Parathyroid adenoma (tissue), 2 donors: ENCODE measurements around the gene UHRF1.

Experiments used
- H2AFZ ChIP-seq: fragments of 300-600 bp; sonication (generic); one replicate; pipeline ENCODE4 v1.7.0; 2017; ENCODE audit warnings: antibody characterized with exemption, mild to moderate bottlenecking
- H3K27ac ChIP-seq: fragments of 300-600 bp; sonication (generic); one replicate; pipeline ENCODE4 v1.7.0; 2017
- H3K27me3 ChIP-seq: fragments of 300-600 bp; sonication (generic); one replicate; pipeline ENCODE4 v1.7.0; 2017; ENCODE audit warnings: low read length; ENCODE audit not compliant: control insufficient read depth, insufficient read depth
- H3K36me3 ChIP-seq: fragments of 300-600 bp; sonication (generic); one replicate; pipeline ENCODE4 v1.7.0; 2017; ENCODE audit warnings: low read length; ENCODE audit not compliant: control insufficient read depth, insufficient read depth
- H3K4me1 ChIP-seq: fragments of 300-600 bp; sonication (generic); one replicate; pipeline ENCODE4 v1.7.0; 2017; ENCODE audit warnings: control low read depth
- H3K4me2 ChIP-seq: fragments of 300-600 bp; sonication (generic); one replicate; pipeline ENCODE4 v1.7.0; 2017; ENCODE audit warnings: low read length
- H3K4me3 ChIP-seq: fragments of 300-600 bp; sonication (generic); one replicate; pipeline ENCODE4 v1.7.0; 2017; ENCODE audit warnings: low read depth, low read length
- H3K79me2 ChIP-seq: fragments of 300-600 bp; sonication (generic); one replicate; pipeline ENCODE4 v1.7.0; 2017; ENCODE audit warnings: control low read depth
- H3K9ac ChIP-seq: fragments of 300-600 bp; sonication (generic); one replicate; pipeline ENCODE4 v1.7.0; 2017; ENCODE audit warnings: mild to moderate bottlenecking
- H3K9me3 ChIP-seq: fragments of 300-600 bp; sonication (generic); one replicate; pipeline ENCODE4 v1.7.0; 2017; ENCODE audit warnings: low read length; ENCODE audit not compliant: control insufficient read depth
- TF ChIP-seq, protein P1 (sequence below): fragments of 300-600 bp; sonication (generic); IDR thresholded peaks from one replicate; pipeline ENCODE4 v1.7.0; 2017; ENCODE audit warnings: antibody characterized with exemption, mild to moderate bottlenecking
- donor health status: primary hyperparathyroidism.

The UHRF1 gene

DNA sequence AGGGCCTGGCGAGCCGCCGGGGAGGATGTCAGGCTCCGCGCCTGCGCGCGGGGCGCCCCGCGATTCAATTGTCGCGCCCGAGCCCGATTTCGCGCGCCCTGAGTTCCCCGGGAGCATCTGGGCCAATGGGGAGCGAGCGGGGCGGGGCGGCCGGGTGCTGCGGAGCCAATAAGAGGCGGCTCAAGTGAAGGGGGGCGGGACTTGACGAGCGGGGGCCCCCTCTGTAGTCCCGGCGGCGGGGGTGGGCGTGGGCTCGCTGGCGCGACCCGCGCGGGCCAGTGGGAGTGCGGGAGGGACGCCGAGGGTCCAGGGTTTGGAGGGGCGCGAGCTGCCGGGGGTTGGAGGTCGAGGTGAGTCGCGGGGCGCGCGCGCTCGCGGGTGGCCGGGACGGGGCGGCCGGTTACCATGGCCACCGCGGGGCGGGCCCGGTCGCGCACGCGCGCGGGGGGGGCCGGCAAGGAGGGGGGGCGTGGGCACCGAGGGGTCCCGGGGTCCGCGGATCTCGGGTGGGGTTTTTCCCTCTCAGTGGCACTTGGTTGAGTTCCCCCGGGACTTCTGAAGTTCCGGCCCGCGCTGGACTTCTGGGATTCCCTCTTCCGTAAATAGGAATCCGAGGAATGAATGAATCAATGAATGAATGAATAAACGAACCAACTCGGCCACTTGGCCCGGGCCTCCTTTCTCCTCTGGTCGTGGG, 744 bp downstream of the UHRF1 start:
- no peaks in the 10 kb centered on the region for H3K9me3 ChIP-seq
- TF ChIP-seq, protein P1, sequence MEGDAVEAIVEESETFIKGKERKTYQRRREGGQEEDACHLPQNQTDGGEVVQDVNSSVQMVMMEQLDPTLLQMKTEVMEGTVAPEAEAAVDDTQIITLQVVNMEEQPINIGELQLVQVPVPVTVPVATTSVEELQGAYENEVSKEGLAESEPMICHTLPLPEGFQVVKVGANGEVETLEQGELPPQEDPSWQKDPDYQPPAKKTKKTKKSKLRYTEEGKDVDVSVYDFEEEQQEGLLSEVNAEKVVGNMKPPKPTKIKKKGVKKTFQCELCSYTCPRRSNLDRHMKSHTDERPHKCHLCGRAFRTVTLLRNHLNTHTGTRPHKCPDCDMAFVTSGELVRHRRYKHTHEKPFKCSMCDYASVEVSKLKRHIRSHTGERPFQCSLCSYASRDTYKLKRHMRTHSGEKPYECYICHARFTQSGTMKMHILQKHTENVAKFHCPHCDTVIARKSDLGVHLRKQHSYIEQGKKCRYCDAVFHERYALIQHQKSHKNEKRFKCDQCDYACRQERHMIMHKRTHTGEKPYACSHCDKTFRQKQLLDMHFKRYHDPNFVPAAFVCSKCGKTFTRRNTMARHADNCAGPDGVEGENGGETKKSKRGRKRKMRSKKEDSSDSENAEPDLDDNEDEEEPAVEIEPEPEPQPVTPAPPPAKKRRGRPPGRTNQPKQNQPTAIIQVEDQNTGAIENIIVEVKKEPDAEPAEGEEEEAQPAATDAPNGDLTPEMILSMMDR, result no peak
- H3K79me2 ChIP-seq, result no peaks in the 10 kb centered on the region
- no peaks in the 10 kb centered on the region for H3K27me3 ChIP-seq
- H2AFZ ChIP-seq, result peak overlapping the region; percentile 80
- H3K36me3 ChIP-seq, result no peaks in the 10 kb centered on the region
- H3K4me1 ChIP-seq, result no peaks in the 10 kb centered on the region
- H3K4me2 ChIP-seq, result peak overlapping the region; percentile 91
- H3K27ac ChIP-seq, result no peak overlapping the region
- no peak overlapping the region for H3K9ac ChIP-seq
- peak overlapping the region; percentile 66 for H3K4me3 ChIP-seq

DNA sequence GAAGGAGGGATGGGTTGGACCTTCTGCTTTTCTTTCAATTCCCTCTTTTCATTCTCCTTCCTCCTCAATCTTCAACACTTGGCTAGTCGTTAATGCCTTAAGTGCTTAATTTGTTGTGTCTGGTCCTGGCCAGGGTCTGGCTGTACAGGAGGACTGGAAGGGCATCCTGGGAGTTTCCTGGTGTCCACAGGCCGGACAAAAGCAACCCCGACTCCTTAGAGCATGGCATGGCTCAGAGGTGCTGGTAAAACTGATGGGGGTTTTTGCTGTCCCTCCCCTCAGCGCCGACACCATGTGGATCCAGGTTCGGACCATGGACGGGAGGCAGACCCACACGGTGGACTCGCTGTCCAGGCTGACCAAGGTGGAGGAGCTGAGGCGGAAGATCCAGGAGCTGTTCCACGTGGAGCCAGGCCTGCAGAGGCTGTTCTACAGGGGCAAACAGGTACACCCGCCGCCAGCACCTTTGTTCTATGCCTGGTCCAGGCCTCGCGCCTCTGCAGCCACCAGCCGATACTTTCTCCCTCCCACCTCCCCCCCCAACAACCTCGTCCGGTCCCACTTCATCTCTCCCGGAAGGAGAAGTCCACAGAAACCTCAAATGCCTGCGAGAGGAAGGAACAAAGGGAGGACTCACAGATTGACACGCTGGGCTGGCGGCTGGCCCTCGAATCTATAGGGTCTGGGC, 1.4 kb downstream of the UHRF1 start:
- Histone ChIP-seq H3K4me1 (no peaks in the 10 kb centered on the region), H3K27me3 (no peaks in the 10 kb centered on the region), H2AFZ (peak overlapping the region; percentile 13), H3K36me3 (no peaks in the 10 kb centered on the region), H3K27ac (no peak overlapping the region), H3K9me3 (no peaks in the 10 kb centered on the region), H3K4me2 (peak overlapping the region; percentile 91), H3K4me3 (no peak overlapping the region), H3K79me2 (no peaks in the 10 kb centered on the region), H3K9ac (no peak overlapping the region)
- TF ChIP-seq, protein P1, result no peak

- Histone ChIP-seq H3K79me2 (no peaks in the 10 kb centered on the region), H3K4me1 (no peaks in the 10 kb centered on the region), H3K9me3 (no peaks in the 10 kb centered on the region), H3K27ac (no peak overlapping the region), H3K4me2 (peak overlapping the region; percentile 45), H3K9ac (no peak overlapping the region), H3K36me3 (no peaks in the 10 kb centered on the region), H3K4me3 (no peak overlapping the region), H3K27me3 (no peaks in the 10 kb centered on the region), H2AFZ (peak overlapping the region; percentile 44)
- TF ChIP-seq, protein P1, result no peak
Measured at GRCh38 chr19:4911314-4911713, 2.0 kb downstream of the UHRF1 start.

DNA sequence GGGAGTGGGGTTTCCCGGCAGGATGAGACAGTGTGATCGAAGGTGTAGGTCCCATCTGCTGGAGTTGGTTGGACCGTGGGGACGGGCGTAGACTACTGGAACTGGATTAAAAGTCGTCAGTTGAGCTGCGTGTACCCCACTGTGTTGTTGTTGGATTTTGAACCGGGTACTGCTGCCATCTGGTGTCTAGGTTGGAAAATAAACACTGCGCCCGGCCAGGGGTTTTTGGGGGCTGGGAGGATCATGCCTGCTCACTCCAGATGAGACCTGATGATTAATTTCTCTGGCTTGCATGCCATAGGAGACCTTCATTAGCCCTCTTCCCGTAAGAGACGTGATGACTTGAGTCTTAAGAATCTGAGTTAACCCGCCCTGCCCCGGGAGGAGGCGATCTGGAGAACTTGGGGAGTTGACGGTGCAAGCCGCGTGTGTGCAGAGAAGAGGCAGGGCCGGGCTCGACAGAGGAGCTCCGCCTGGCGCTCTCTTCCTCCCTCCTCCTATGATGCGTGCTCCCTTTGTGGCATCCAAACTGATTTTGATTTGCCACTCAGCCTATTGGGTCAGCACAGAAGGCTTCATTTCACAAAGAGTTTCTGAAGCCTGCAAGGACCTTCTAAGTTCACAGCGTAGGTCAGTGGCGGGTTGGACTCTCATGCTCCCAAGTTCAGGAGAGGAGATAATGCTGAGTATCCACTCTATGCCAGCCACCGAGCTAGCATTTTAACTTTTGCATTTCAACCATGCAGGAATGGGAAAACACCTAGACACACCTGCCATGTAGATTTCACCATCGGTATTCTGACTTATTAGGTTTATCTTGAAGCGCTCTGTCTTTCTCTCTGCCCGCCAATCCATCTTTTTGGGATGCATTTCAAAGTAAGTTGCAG, 2.7 kb downstream of the UHRF1 start:
- Histone ChIP-seq H3K4me3 (no peak overlapping the region), H3K27me3 (no peaks in the 10 kb centered on the region), H3K36me3 (no peaks in the 10 kb centered on the region), H3K4me2 (peak overlapping the region; percentile 45), H3K4me1 (no peaks in the 10 kb centered on the region), H2AFZ (peak overlapping the region; percentile 44), H3K9ac (no peak overlapping the region), H3K9me3 (no peaks in the 10 kb centered on the region), H3K27ac (no peak overlapping the region), H3K79me2 (no peaks in the 10 kb centered on the region)
- TF ChIP-seq, protein P1, result peak; percentile 32
